HL-60/S4 treated with retinoic acid at 250 ng/mL for 4 days and 3 days (cell line): Measurements from ENCODE around the gene SEC11C.

ENCODE experiments used
- in situ Hi-C: fragments of 300-500 bp; cut with MboI; formaldehyde crosslinking; loops from 2 replicates; pipeline ENCODE4 v1.7.0; 2022; ENCODE audit warnings: low sequenced_read_pairs

The SEC11C gene

DNA sequence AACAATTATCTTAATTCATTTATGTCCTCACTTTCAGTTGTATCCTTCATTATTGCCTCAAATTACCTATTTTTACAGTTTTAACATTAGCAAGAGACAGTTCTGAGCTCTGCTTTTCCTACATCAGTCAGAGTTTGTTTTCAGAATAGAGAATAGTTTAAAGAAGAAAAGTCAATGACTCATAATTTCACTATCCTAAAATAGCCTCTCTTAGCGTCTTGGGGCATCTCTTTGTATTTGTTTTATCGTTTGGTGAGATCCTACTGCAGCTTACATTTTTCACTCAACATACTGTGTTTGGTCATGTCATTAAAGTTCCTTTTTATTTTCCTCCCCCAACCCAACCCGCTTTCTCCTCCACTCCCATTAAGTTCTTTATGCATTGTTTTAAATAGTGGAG is 3.8 kb downstream of the SEC11C start:
- in situ Hi-C loops: no loop called here

DNA sequence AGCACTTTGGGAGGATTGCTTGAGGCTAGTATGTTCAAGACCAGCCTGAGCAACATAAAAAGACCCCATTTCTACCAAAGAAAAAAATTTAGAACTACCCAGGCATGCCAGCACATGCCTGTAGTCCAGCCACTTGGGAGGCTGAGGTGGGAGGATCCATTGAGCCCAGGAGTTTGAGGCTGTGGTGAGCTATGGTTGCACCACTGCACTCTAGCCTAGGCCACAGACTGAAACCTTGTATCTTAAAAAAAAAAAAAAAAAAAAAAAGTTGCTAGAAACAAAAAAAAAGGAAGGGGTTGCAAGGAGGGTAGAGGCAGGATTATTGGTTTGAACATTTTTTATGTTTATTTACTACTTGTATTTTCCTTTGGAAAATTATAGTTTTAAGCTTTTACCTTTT is 4.8 kb downstream of the SEC11C start:
- in situ Hi-C loops: no loop called here

DNA sequence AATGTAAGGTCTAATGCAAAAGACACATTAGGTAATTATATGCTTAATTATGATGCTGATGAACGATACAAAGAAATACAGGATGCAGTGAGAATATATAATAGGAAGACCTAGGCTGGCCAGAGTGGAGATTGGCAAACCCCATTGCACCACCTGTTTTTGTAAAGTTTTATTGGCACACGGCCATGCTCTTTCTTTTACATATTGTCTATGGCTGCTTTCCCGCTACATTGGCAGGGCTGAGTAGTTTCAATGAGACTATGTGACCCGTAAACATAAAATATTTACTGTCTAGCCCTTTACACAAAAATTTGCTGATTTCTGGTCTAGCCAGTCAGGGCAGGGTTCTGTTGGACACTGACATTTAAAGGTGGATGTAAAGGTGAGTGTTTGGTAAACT is 5.4 kb downstream of the SEC11C start:
- in situ Hi-C loops: no loop called here

DNA sequence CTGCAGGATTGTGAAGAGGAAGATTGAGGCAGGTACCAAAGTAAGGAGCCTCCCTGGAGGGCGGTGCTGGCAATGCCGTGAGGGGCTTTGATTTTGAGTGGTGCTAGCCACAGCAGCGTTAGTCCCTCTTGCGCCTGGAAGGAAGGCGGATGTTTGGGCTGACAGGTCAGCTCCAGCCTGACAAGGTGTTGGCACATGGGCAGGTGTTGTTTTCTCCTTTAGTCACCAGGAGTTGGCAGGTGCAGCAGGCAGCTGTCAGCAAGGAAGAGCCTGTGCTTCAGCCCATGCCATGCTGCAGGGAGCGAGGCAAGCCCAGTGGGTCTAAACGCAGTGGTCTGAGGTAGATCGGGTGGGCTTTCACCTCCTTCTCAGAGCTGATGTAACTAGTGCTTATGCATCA is 8.5 kb downstream of the SEC11C start:
- in situ Hi-C loops: no loop called here

DNA sequence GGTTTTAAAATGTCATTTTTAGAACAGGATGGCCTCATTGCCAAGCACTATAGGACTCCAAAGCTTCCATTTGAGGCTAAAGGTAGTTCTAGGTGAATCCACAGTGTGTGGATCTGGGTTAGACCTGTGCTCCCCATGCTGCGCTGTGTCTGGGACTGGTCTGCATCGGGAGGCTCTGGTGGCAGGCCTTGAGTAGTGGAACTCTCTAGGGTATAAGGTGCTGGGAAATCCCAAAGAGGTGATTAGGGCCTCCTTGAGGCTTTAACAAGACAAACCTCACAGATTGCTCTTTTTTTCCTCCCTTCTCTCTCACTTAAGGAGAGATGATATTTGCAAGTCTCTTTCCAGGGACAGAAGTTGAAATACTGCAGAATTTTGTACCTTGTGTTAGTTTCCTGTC is 9.3 kb downstream of the SEC11C start:
- in situ Hi-C loops: no loop called here

DNA sequence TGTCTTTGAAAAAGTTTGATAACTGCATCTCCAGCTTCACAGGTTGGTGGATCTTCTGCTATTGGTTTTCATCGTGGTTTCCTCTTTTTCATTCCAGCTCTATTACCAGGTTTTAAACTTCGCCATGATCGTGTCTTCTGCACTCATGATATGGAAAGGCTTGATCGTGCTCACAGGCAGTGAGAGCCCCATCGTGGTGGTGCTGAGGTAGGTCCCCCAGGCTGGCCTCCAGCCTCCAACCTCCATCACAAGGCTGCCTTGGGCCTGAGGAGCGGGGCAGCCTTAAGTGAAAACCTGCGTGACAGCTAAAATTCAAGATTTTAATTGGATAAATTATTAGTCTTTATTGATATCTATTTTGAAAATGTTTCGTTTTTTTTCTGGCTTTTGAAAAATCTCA is 9.7 kb downstream of the SEC11C start:
- in situ Hi-C loops: no loop called here

DNA sequence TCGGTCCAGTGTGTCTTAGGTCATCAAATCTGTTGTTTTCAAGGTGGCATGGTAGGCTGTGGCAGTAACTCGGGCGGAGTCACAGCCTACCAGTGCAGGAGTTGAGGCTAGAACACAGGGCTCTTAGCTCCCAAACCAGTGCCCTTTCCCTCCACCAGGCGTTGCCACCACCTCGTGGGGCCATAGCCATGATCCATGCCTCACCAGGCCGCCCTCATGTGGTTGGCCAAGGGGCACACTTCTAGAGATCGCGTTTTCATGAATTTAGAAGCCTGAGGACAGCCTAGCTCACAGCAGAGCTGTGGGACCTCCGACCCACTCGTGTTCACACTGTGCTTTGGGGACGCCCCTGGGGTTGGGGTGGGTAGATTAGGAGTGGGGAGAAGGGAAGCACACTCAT is 10.6 kb downstream of the SEC11C start:
- in situ Hi-C loops: no loop called here

DNA sequence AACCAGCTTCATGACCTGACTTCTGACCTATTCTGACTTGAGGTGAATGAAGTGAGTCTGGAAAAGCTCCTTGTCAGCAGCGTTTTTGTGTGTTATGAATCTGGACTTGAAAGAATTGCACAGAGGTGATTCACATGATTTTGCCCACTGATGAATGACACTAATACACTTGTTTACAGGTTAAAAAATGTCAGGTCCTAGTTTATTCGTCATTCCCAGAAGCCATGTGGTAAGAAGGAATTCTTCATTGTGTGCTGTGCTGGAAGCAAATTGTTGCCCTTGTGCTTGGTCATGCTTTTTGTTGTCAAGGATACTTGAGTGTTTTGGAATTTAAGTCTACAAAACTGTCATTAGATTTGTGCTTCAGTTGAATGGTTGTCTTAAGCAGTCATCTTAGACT is 15.5 kb downstream of the SEC11C start:
- in situ Hi-C loops: no loop called here

DNA sequence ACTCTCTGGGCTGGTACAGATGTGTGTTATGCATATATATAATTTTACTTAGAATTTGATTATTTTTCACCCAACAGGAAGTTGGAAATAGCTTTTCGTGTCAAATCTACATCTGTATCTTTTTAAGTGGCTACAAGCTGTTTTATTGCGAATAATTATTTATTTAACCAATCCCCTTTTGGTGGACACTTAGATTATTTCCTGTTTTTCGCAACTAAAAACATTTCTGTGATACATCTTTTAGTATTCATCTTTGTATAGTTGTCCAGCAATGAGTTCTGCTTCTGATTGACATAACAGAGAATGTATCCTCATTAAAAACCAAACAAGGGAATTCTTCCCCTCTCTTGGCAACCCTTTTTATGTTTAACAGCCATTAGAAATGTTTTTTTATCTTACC is 16.6 kb downstream of the SEC11C start:
- in situ Hi-C loops: no loop called here

DNA sequence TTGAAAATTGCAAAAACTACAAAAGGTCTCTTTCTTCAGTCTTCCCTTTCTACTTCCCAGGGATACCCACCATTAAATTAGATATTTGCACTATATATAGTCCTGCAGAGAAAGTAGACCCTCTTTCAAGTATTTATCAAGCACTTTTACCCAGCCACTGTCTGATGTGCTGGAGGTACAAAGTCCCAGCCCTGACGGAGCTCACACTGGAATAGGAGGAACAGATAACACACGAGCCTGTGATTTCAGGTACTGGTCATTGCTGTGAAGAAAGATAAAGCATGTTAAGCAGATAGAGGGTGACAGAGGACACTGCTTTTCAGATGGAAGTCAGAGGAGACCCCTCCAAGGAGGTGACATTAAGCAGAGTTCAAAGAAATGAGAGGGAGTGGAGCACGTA is 19.6 kb downstream of the SEC11C start:
- in situ Hi-C loops: no loop called here

DNA sequence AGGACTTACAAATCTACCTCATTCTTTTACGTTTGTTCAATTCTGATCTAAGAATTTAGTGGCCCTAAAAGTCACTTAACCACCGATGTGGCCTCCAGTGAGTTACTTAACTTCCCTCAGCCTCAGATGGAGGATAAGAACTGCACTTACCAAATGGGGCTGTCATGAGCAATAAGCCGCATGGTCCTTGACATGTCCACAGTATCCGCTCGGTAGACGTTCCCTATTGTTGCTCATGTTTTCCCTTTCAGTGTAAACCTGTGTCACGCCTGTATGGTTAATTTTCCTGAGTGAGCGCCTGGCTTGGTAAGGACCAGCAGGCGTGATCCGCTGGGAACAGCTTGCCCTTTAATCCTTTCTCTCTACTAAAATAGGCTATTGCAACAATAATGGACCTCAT is 20.3 kb downstream of the SEC11C start:
- in situ Hi-C loops: no loop called here

DNA sequence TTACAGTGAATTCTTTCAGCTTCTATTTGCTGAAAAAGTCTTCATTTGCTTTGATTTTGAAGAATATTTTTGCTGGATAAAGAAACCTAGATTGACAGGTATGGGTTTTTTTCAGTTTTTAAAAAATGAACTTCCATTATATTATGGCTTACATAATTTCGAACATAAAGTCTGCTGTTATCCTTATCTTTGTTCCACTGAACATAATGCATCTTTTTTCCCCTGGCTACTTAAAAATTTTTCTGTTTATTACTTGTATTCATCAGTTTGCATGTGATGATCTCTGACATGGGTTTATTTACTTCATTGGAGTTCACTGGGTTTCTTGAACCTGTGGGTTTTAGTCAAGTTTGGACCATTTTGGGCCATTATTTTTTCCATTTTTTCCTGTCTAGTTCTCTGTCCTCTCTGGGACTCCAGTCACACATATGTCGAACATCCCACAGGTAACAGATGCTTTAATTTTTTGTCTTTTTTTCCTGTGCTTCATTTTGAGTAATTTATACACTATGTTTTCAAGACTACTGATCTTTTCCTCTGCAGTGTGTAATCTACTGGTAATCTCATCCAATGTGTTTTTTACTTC is 33.1 kb downstream of the SEC11C start:
- in situ Hi-C loops: no loop called here

DNA sequence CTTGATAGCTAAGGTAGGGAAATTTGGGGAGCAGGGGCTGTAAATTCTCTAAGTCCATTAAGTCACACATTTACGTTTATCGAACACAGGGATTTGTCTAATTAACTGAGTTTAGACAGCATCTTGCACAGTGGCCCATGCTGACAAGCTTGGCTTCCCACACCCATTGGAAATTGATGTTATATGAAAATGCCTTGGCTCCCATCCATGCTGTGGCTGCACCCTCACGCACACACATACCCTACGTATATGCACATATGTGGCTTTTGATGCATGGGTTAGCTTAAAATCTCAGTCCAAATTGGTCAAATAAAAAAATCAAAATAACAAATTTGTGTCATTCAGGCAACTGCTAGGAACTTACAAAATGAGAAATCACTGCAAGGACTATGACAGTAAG is 37.8 kb downstream of the SEC11C start:
- in situ Hi-C loops: no loop called here

DNA sequence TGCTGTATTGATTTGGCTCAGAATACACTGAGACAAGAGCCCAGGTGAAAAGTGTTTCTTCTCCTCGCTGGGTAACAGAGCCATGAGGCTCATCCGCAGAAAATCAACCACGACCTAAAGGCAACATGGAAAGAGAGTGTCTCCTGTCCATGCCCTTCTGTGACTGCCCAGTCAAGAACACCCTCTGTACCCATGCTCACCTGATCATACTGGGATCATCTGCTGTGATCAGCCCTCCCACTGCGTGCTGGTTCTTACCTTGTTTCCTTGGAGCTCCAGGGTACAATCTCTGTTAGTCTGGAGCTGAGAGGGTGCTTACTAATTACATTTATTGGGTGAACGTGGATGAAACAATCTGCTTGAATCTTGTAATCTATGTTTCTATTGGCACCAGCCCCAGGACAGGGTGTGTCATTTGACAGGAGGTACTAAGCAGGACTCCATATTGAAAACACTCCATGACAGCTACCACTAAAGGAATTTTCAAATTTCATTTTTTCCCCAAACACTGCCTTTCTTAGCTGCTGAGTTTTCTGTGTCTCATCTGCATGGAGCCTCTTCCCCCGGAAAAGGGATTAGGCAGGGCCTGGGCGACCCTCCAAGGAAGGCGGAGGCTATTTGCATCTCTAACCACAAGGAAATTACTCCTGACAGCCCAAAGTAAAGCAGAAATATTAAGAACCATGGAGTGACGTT is 40.6 kb downstream of the SEC11C start:
- in situ Hi-C loops: no loop called here

DNA sequence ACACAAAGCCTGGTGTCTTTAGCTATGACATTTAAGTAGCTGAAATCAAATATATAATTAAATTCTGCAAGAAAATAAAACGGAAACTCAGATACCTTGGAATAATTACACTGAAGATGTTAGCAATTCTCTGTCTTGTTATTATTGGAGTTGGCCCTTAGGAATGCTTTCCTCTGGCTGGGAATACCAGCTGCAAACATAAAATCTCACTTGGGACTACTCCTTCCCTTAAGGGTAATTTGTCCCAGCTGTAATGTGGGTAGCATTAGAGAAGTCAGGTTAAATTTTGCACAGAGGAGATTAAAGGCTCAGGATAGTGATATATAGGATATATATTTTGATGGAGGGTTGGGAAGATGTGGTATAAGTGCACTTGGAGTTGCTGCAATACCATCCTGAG is 43.0 kb downstream of the SEC11C start:
- in situ Hi-C loops: no loop called here

DNA sequence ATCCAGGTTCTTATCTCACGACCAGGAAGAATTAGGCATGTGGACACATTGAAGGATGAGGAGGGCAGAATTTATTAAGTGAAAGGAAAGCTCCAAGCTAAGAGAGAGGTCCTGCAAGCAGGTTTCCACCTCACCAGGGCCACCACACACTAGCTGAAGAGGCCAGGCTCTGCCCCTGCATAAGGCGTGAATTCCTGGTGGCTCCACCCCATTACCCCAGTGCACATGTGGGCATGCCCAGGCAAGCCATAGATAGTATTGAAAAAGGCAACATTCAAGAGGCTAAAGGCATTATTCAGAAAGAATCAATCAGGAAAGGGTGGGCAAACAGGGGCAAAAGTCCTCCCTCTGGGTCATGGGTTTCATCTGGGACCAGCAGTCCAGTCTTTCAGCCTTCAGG is 49.3 kb downstream of the SEC11C start:
- in situ Hi-C loops: no loop called here

DNA sequence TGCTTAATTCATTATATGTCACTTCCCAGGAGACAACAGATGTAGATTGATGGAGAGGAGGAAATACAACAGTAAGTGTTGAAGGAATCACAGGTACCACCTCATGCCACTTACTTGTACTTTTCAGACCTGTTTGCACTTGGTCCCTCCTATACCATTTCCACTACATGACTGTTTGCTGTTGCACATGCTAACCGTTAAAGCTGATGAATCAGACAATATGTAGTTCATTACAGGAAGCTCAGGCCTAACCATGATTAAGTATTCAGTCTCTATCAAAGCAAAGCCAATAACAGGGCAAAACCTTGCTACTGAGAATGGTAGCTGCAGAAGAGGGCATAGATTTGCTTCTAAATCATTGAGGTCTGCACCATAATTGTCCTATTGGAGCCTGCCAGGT is 50.1 kb downstream of the SEC11C start:
- in situ Hi-C loops: no loop called here

DNA sequence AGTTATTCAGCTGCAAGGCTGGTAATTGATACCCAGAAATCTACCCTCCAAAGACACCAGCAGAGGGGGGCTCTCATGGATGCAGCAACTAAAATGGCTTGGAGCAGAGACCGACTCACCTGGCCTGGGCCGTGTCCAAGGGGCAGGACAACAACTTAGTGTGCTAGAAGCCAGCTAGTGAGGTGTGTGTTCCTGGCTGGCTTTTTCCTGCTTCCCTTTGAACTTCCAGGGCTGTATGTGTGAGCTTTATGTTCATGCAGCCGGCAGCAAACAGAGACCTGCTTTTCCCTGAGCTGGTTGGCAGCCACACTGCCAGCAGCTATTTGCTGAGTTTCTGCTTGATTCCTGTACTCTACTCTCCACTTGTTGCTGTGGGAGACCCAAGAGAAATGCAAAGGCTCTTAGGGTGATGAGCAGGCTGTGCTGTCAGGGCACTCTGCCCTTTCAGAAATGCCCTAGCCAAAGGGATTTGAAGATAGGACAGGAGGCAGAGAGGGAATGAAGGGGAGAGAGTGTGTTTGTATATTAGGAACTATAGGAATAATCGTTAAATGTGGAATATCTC is 56.6 kb downstream of the SEC11C start:
- in situ Hi-C loops: no loop called here

DNA sequence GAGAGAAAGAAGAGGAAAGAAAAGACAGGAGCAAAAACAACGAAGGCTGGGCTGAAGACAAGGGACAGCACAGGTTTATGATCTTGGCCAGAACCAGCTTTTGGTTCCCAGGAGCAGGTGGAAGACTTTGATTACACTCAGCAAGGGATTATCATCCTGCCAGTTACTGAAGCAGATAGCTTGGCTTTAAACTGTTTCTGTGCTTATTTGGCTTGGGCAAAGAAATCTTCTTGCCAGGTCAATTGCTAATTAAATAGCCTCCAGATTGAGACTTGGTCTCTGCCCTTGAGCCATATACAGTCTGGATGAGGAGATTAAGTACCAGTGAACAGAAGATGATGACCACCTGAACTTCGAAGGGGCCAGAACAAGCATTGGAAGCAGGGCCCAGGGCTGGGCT is 58.0 kb downstream of the SEC11C start:
- in situ Hi-C loops: no loop called here

DNA sequence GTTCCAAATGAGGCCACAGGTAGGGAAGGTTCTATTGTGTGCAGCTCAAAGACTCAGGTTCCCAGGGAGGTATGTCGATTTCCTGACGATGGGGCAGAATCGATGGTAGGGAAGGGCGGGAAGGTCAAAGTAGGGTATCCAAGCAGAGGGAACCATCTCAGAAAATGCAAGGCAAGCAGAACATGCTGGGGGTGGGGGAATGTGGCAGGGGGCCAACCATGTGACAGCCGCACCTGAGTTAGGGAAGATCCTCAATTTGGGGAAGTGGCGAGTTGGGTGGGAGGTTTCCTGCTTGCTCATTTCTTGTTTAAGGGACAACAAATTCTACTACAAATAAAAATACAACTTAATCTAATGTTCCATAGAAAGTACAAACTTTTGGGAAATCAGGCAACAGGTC is 58.5 kb downstream of the SEC11C start:
- in situ Hi-C loops: no loop called here

DNA sequence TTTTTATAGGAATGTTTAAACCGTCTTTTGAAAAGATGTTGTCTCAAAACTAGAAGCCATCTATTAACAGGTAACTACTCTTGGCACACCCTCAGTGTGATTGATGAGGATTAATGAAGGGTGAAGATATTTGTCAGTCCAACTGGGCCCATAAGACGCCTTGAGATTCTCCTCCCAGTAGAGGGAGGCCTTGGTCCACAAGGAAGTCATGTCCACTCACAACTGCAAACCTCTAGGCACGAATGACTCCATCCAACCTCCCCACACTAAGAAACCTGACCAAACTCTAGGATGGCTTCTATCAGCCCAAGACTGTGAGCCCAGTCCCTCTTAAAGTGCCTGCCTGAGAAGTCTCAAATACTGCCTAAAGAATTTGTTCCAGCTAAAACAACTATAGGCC is 61.1 kb downstream of the SEC11C start:
- in situ Hi-C loops: no loop called here

DNA sequence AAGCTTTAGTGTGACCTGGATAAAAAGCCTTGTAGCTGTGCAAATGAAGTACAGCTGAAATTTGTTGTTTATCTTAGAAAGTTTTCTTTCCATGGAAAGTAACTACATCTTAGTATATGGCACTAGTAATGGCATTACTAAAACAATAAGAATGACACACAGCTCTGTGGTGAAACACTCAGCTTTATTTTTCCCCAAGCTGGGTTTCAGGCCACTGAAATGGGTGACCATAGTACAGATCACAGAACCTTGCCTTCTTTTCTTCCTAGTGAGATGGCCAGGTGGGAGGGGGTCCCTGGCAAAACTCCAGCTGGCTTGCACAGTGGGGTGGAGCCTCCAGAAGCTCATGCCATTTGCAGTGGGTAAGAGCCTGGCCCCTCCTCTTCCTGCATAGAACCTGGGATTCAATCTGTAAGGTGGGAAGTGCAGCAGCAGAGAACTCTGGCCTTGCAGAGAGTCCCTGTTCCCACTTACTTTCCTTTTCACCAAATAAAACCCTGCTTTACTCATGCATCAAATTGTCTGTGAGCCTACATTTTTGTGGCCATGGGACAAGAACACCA is 62.7 kb downstream of the SEC11C start:
- in situ Hi-C loops: no loop called here

DNA sequence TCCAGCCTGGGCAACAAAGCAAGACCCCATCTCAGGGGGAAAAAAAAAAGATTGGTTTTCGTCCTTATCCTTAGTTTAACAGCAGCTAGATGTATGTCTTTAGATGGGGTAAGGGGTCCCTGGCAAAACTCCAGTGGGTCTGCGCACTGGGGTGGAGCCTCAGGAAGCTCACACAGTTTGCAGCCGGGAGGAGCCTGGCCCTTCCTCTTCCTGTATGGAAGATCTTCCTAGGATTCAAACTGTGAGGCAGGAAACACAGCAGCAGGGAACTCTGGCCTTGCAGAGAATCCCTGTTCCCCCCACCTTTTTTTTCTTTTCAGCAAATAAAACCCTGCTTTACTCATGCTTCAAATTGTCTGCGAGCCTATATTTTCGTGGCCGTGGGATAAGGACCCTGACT is 67.8 kb downstream of the SEC11C start:
- in situ Hi-C loops: no loop called here
